ENCODE results near the gene NRL. TPM values are rescaled to one million over a fixed set of nuclear protein-coding genes. Genes with fewer than 3 reads are reported as not detected.
A peak's percentile ranks its signal among the peaks of the same experiment; 100 is the strongest.

The NRL gene
- total RNA-seq, 1 experiment from 2014 or later = 1.3 TPM

GRCh38 chr14:24058260-24058950 is 56.3 kb downstream of the NRL start (continued):
- TF ChIP-seq ATF6 (CRISPR knock-in tag; IDR thresholded peaks at IDR 0.05) = no peak
- TF ChIP-seq ZNF425 (CRISPR knock-in tag; conservative IDR thresholded peaks at IDR 0.05) = no peak
- TF ChIP-seq KAT7 (CRISPR knock-in tag; IDR thresholded peaks at IDR 0.05; ENCODE audit: borderline replicate concordance) = no peak
- TF ChIP-seq NR1H2 (CRISPR knock-in tag; IDR thresholded peaks at IDR 0.05) = no peak
- no peak for TF ChIP-seq ELF4 (CRISPR knock-in tag; IDR thresholded peaks at IDR 0.05; ENCODE audit: low read depth)

GRCh38 chr14:24057867-24058259 is 56.9 kb downstream of the NRL start:
- no peak overlapping the region; the same call in 1 of the 2 replicates for H3K27ac Mint-ChIP-seq
- no peak overlapping the region for H3K4me3 Mint-ChIP-seq
- ATAC-seq (peak; percentile 15), DNase-seq (ENCODE audit: low spot score) (no peak)
- peaks cover 9% of the 10 kb centered on the region for H3K4me1 Mint-ChIP-seq
- H3K27me3 Mint-ChIP-seq (ENCODE audit: low read depth) = no peaks in the 10 kb centered on the region
- TF ChIP-seq CTCF (IDR thresholded peaks at IDR 0.05) = no peak
- TF ChIP-seq SMAD3 (CRISPR knock-in tag; IDR thresholded peaks at IDR 0.05; ENCODE audit: borderline replicate concordance) = no peak
- POLR2A ChIA-PET = interaction anchor here (0.8 to 3.6 kb wide), 10 partner anchors 23 to 529 kb away, joined by 3 to 38 read pairs (median 4); partner anchors contain the start of genes DCAF11, NRL, PCK2 and RNF31
- H3K36me3 Mint-ChIP-seq = no peaks in the 10 kb centered on the region
- CTCF ChIA-PET = interaction anchor here (0.7 to 4.9 kb wide), 40 partner anchors 10 to 538 kb away, joined by 3 to 320 read pairs (median 6); partner anchors contain the start of genes CHMP4A, CPNE6, DCAF11 and DHRS1
- H3K9me3 Mint-ChIP-seq = no peaks in the 10 kb centered on the region

- POLR2A ChIA-PET = interaction anchor here (1.2 to 3.6 kb wide), 4 partner anchors 36 to 57 kb away, joined by 3 to 38 read pairs (median 10); partner anchors contain the start of genes DCAF11, NRL and PCK2
- no peak for ATAC-seq
- H3K4me1 Mint-ChIP-seq = peaks cover 13% of the 10 kb centered on the region
- TF ChIP-seq RORB (CRISPR knock-in tag; IDR thresholded peaks at IDR 0.05) (no peak), ATF3 (CRISPR knock-in tag; conservative IDR thresholded peaks at IDR 0.05) (no peak), ESRRA (CRISPR knock-in tag; IDR thresholded peaks at IDR 0.05; ENCODE audit: borderline replicate concordance) (no peak), ZNF512 (CRISPR knock-in tag; IDR thresholded peaks at IDR 0.05; ENCODE audit: borderline replicate concordance) (no peak), E2F1 (CRISPR knock-in tag; IDR thresholded peaks at IDR 0.05) (no peak), MAX (CRISPR knock-in tag; IDR thresholded peaks at IDR 0.05) (no peak), FOXP4 (CRISPR knock-in tag; IDR thresholded peaks at IDR 0.05) (no peak), E2F4 (CRISPR knock-in tag; IDR thresholded peaks at IDR 0.05; ENCODE audit: borderline replicate concordance, low read depth) (no peak), EMX1 (CRISPR knock-in tag; IDR thresholded peaks at IDR 0.05) (no peak), TCF7 (CRISPR knock-in tag; IDR thresholded peaks at IDR 0.05; ENCODE audit: low read depth) (no peak)
Measured at GRCh38 chr14:24057271-24057670, 57.5 kb downstream of the NRL start.

More at GRCh38 chr14:24057271-24057670, 57.5 kb downstream of the NRL start:
- CTCF ChIA-PET = interaction anchor here (1.1 to 4.9 kb wide), 14 partner anchors 11 to 214 kb away, joined by 4 to 320 read pairs (median 18); partner anchors contain the start of genes CHMP4A, DCAF11, EMC9 and IRF9
- Mint-ChIP-seq H3K9me3 (no peaks in the 10 kb centered on the region), H3K4me3 (no peak overlapping the region), H3K27me3 (ENCODE audit: low read depth) (no peaks in the 10 kb centered on the region), H3K27ac (no peak overlapping the region), H3K36me3 (no peaks in the 10 kb centered on the region)
- DNase-seq (ENCODE audit: low spot score) = no peak
